ENCODE measurements around the gene E2F4.

The E2F4 gene

DNA sequence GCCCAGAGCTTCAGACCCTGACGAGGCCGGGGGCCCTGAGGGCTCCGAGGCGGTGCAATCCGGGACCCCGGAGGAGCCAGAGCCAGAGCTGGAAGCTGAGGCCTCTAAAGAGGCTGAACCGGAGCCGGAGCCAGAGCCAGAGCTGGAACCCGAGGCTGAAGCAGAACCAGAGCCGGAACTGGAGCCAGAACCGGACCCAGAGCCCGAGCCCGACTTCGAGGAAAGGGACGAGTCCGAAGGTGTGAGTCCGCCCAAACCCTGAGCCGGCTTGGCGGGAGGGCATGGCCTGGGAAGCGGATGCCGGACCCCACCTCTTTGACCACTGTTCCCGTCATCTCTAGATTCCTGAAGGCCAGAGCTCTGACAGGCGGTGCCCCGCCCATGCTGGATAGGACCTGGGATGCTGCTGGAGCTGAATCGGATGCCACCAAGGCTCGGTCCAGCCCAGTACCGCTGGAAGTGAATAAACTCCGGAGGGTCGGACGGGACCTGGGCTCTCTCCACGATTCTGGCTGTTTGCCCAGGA lies 17.2 kb upstream of the E2F4 start:
- no peak for DNase-seq

- DNase-seq, result no peak
Observed at GRCh38 chr16:67176662-67177061, 15.3 kb upstream of the E2F4 start.

DNA sequence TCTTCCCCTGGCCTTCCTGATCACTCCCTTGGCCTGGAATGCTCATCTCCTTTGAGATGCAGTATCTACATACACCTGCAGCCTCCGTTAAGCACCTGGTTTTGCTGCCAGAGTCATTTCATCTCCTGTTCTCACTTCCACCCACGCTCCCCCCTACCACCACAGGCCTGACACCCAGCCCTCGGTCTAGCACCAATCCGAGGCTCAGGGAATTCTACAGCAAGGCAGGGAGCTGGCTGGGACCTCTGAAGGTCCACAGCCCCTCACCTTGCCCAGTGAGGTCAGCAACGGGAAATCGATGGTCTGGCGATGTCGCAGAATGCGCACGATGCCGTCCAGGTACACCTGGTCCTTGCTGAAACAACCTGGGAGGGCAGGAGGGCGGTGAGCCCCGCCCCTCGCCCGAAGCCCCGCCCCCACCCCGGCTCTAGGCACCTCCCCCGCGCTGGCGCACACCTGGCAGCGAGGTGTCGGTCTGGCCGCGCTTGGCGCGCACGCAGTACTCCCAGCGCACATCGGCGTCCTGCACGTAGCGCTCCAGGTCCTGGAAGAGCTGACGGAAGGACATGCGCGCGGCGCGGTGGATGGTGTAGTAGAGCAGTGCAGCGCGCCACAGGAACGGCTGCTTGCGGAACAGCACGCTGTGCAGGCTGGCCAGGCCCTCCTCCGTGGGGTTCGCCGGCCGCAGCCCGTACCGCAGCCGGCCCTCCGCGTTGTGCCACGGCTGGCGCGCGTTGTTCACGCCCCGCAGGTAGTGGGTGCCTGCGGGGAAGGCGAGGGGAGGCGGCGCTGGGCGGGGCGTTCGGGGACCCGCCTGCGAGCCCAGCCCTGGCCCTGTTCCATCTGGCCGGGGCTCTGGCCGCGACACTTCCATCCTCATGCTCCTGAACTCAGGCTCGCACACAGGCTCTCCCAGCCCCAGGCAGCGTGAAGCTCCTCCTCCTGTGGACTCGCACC lies 13.9 kb upstream of the E2F4 start:
- DNase-seq, result peak; percentile 59

- no peak for DNase-seq
Observed at GRCh38 chr16:67179421-67180080, 12.4 kb upstream of the E2F4 start.

GRCh38 chr16:67180166-67180565 lies 11.8 kb upstream of the E2F4 start:
- no peak for DNase-seq

- no peak for DNase-seq
Observed at GRCh38 chr16:67181346-67181745, 10.6 kb upstream of the E2F4 start.

DNA sequence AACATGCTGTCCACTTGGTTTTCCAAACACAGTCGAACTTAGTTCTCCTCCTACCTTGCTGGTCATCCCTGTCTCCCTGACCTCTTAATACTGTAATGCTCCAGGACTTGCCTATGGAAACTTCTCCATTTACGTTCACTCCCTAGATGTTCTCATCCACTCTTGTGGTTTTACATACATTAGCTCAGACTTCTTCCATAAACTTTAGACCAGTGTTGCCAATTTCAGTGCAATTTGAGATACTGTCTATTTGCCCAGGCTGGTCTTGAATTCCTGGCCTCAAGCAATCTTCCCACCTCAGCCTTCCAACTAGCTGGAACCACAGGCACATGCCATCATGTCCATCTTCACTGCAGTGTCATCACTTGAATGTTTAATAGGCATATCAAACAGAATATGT lies 9.7 kb upstream of the E2F4 start:
- no peak for DNase-seq

DNA sequence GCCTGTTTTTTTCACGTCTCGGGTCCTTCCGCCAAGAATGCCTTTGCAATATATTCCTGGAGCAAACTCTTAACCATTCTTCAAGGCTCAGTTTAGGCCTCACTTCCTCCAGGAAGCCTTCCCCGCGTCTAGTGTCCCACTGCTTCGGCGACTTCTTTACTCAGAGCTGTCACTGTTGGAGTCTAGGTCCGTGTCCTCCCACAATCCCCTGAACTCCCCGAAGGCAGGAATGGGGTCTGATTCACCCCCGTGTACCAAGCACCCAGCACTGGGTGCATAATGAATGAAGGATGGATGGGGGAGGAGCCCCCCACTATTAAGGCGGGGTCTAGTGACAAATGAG lies 8.7 kb upstream of the E2F4 start:
- DNase-seq, result no peak

DNA sequence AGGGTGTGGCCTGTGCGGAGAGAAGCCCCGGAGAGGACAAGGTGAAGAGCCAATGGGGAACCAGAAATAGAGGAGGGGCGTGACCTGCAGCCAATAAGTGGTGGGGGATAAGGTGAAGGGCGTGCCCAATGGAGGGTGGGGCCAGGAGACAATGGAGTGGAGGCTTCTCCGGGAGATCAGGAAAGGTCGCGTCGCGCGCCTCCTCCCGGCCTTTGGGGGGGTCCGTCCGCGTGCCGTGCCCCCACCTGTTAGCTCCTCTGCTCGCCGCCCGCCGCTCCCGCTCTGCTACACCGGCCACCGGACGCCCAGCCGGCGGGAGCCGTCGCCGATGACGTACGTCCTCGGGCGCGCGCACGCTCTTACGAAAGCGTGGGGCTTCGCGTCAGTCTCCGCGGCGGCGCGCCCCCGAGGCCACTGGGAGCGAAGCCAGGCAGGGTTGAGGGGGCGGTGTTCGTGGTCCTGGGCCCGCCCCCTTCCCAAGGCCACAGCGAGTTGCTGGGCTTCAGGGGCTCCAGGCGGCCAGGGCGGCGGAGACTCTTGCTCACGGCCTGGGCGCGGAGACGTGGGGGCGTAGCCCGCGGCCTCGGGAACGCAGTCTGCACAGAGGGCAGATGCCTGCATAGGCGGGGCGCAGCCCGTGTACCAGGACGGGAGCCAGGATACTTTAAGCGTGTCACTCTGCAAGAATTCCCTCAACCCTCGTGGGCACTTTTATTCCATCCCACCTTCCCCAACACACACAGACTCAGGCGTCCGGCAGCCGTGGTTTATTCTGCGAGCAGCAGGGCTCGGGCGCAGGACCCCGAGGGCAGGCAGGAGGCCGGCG lies 8.1 kb upstream of the E2F4 start, which contains the start of gene MATCAP1:
Gene MATCAP1, minus strand, starts transcription at position 337 of the 826 bp plus-strand sequence. CDS start 3,353 bp downstream, outside the sequence.
- peak; percentile 98 for DNase-seq

DNA sequence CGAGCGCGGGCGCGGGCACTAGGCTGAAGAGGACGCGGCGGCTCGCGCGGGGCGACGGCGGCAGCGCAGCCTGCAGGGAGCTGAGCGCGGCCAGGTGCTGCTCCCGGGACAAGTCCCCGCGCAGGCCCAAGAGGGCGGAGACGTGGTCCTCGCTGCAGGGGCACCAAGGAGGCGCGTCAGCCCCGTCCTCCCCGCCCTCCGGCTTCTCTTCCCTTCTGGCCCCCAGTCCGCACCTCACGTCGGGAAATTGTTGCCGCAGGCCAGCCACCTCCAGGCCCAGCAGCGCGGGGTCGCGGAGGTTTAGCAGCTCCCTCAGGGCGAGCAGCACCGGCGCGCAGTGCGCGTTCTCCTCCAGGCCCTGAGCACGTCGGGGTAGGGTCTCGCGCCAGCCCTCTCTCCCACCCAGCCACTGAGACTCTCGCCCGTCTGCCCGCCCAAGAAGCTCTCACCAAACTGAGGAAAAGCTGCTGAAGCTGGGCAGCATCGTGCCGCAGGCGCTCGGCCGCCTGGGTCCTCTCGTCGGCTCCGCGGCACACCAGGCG lies 7.4 kb upstream of the E2F4 start:
- DNase-seq, result no peak

DNA sequence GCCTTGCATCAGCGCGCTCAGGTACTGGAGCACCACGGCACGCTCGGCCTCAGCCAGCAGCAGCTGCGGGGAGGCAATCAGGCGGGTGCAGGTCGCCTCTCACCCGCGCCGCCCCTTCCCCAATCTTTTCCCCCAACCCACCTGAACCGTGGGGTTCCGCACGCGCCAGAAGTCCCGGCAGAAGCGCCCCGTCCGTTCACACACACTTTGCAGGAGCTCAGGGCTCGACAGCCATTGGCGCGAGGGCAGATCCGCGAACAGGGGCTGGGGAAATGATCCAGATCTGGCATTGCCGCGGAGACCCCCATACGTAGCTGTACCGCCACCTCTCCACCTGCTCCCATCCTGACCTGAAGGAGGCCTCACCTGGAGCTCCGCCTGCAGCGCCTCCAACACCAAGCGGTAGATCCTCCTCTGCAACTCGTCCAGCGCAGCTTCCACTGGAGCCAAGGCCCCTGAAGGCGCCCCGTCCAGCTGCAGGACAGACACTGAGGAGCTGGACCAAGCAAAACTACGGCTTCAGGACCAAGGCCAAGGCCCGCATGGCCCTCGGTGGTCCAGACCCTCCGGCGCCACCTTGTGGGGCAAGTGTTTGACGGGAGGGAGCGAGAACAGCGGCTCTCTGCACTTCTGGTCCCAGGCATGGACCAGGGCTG lies 6.8 kb upstream of the E2F4 start:
- DNase-seq, result peak; percentile 88

GRCh38 chr16:67185651-67186134 lies 6.3 kb upstream of the E2F4 start:
- DNase-seq, result no peak

DNA sequence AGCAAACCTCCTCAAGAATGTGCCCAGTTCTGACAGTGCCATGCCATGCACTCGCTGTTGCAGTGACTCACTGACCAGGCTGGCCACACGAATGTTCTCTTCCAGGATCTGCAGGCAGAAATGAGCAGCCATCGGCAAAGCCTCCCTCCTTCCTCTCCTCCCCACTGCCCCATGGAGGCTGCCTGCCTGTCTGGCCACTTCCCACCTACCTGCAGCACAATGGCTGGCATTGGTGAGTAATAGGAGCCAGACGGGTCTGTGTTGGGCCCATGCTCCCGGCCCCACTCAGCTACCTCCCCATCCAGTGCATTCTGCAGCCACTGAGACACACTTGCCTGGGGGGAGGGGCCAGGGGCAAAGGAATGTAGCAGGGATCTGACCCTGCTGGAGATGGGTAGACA lies 5.4 kb upstream of the E2F4 start:
- no peak for DNase-seq

DNA sequence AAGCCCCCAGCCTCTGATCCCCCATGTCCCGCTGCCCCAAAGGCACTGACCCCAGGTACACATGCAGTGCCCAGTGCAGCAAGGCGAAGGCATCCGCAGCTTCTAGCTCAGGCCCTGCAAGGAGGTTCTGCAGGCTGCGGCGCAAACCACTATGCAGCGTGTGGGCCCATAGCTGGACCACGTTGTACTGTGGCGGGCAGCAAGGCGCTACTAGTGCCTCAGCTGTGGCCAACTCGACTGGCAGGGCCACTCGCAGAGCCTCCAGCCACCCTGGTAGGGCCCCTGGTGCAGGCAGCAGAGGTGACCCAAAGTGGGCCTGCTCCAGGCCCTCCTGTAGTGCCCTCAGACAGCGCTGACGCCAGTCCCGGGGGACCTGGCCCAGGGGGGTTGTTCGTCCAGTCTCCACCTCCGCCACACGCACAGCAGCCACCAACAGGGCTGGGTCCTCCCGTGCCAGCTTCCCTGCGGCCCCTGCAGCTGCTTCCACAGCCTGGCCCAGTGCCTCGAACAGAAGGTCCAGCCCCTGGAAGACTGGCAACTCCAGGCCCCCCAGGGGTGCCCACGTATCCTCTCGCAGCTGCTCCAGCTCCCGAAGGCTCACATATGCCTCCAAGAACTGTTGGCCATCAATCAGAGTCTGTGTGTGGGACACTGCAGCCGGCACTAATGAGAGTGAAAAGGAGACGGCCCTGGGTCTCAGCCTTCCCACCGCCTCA lies 4.6 kb upstream of the E2F4 start:
- DNase-seq, result no peak

GRCh38 chr16:67188323-67188722 lies 3.6 kb upstream of the E2F4 start:
- DNase-seq, result no peak

GRCh38 chr16:67188798-67189197 lies 3.2 kb upstream of the E2F4 start:
- no peak for DNase-seq

GRCh38 chr16:67190041-67190440 lies 1.9 kb upstream of the E2F4 start, which contains the start of gene EXOC3L1:
EXOC3L1 (minus strand) TSS chr16:67190136; CDS start chr16:67189676, 460 bp downstream.
- DNase-seq, result no peak

GRCh38 chr16:67190448-67191399 lies 1.2 kb upstream of the E2F4 start:
- DNase-seq, result no peak

GRCh38 chr16:67191411-67191994 lies 452 bp upstream of the E2F4 start:
- no peak for DNase-seq
